CD4-positive, alpha-beta T cell (primary cell): ENCODE measurements around the gene NOVA1. TPM values are rescaled to one million over a fixed set of nuclear protein-coding genes. Genes with fewer than 3 reads are reported as not detected.

ENCODE experiments used
- ATAC-seq: fragments of 200-7000 bp; cut with Tn5 transposase; one replicate; pipeline ENCODE4 v1.10.0; 2022; ENCODE audit warnings: mild to moderate bottlenecking; ENCODE audit not compliant: poor library complexity
- CTCF ChIA-PET: fragments of 350-600 bp; sonication (Branson Sonifier 250); formaldehyde crosslinking; loops from one replicate; lab custom pipeline; 2021; ENCODE audit warnings: antibody characterized with exemption, inconsistent platforms; lab: Charles Lee
- POLR2A ChIA-PET: fragments of 350-600 bp; sonication (Branson Sonifier 250); formaldehyde crosslinking; loops from one replicate; lab custom pipeline; 2021; ENCODE audit warnings: antibody characterized with exemption, inconsistent platforms; lab: Charles Lee
- DNase-seq, 14 experiments: peaks; one replicate each; pipeline ENCODE4 v3.0.0-alpha.2; 2013 to 2020; ENCODE audit warnings: mixed read lengths in 2 of 14
- H3K27ac ChIP-seq, 2 donors: one replicate each; pipeline versions ENCODE4 v1.5.1 to v1.7.0; 2013; ENCODE audit warnings: low read length in 2 of 2, low read depth in 1 of 2, mild to moderate bottlenecking in 1 of 2
- H3K27me3 ChIP-seq, 2 experiments: 1 replicate in 1 of 2; 2 replicates in 1 of 2; pipeline versions ENCODE4 v1.6.1 to v1.7.0; 2013; ENCODE audit warnings: low read length in 2 of 2, control low read depth in 1 of 2, mild to moderate bottlenecking in 1 of 2, moderate library complexity in 1 of 2; ENCODE audit not compliant: insufficient read depth in 2 of 2, control insufficient read depth in 1 of 2
- H3K36me3 ChIP-seq: one replicate; pipeline ENCODE4 v1.6.1; 2013; ENCODE audit warnings: low read length, control low read depth; ENCODE audit not compliant: insufficient read depth
- H3K4me1 ChIP-seq: one replicate; pipeline ENCODE4 v1.6.1; 2013; ENCODE audit warnings: low read length, control low read depth; ENCODE audit not compliant: insufficient read depth
- H3K4me3 ChIP-seq: one replicate; pipeline ENCODE4 v1.5.1; 2013; ENCODE audit warnings: mild to moderate bottlenecking, low read length, moderate library complexity
- H3K9me3 ChIP-seq, 2 experiments: 1 replicate in 1 of 2; 2 replicates in 1 of 2; pipeline versions ENCODE4 v1.6.1 to v1.7.0; 2013; ENCODE audit warnings: low read length in 2 of 2, mild to moderate bottlenecking in 2 of 2, control low read depth in 1 of 2, moderate library complexity in 1 of 2; ENCODE audit not compliant: control insufficient read depth in 1 of 2, insufficient read depth in 1 of 2
- H3K27ac Mint-ChIP-seq: one replicate; pipeline ENCODE4 v1.8.0; 2020; ENCODE audit warnings: mixed read lengths
- H3K27me3 Mint-ChIP-seq: one replicate; pipeline ENCODE4 v1.8.0; 2021; ENCODE audit warnings: mixed read lengths
- H3K36me3 Mint-ChIP-seq: one replicate; pipeline ENCODE4 v1.8.0; 2021; ENCODE audit warnings: low read depth, mixed read lengths
- H3K4me1 Mint-ChIP-seq: one replicate; pipeline ENCODE4 v1.8.0; 2021; ENCODE audit warnings: low read depth, mixed read lengths
- H3K4me3 Mint-ChIP-seq: one replicate; pipeline ENCODE4 v1.8.0; 2020; ENCODE audit warnings: mild to moderate bottlenecking, mixed read lengths
- H3K9me3 Mint-ChIP-seq: one replicate; pipeline ENCODE4 v1.8.0; 2020; ENCODE audit warnings: mixed read lengths
- intact Hi-C, 2 experiments: fragments of 100-400 bp; cut with DNase I in 1 of 2; cut with micrococcal nuclease in 1 of 2; formaldehyde crosslinking; loops; one replicate each; pipeline versions ENCODE4 v1.15.1 to v1.9.0; 2023 to 2025; cut with DNase I, micrococcal nuclease
- total RNA-seq, 174 experiments: library from RNA in 2 of 174; stranded (reverse) in 2 of 174; gene quantifications; one replicate each; pipeline ENCODE4 v1.2.3 and lab custom pipeline; 2021 to 2026
- TF ChIP-seq, protein P1 (sequence below): fragments of 200-600 bp; IDR thresholded peaks from one replicate; pipeline ENCODE4 v1.8.0; 2022; ENCODE audit warnings: antibody characterized with exemption, mild to moderate bottlenecking

Gene NOVA1
- total RNA-seq, 2 experiments from 2014 or later = 0.14 TPM; not detected in 1

DNA sequence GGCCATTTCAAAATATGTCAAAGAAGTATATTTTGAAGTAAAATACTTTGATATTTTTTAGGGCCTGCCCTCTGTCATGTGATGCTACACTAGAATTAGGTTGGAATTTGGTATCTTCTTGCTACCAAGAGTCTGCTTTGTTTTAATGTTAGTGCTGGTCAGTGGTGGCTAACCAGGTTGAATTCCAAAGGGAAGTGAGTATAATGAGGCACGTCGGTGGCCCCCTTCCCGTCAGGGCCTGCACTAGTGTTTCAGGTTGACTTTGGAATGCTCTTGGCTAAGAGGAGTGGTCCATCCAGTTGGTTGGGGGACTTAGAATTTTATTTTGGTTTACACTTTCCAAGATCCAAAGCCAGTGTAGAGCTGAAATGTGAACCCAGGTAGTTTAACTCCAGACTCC lies 185.4 kb downstream of the NOVA1 start:
- no peak for ATAC-seq
- peaks cover 12% of the 10 kb centered on the region for H3K9me3 Mint-ChIP-seq
- TF ChIP-seq, protein P1, sequence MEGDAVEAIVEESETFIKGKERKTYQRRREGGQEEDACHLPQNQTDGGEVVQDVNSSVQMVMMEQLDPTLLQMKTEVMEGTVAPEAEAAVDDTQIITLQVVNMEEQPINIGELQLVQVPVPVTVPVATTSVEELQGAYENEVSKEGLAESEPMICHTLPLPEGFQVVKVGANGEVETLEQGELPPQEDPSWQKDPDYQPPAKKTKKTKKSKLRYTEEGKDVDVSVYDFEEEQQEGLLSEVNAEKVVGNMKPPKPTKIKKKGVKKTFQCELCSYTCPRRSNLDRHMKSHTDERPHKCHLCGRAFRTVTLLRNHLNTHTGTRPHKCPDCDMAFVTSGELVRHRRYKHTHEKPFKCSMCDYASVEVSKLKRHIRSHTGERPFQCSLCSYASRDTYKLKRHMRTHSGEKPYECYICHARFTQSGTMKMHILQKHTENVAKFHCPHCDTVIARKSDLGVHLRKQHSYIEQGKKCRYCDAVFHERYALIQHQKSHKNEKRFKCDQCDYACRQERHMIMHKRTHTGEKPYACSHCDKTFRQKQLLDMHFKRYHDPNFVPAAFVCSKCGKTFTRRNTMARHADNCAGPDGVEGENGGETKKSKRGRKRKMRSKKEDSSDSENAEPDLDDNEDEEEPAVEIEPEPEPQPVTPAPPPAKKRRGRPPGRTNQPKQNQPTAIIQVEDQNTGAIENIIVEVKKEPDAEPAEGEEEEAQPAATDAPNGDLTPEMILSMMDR = no peak
- Histone ChIP-seq H3K27me3 (no peaks in the 10 kb centered on the region), H3K4me3 (no peak overlapping the region), H3K4me1 (no peaks in the 10 kb centered on the region), H3K27ac (no peak overlapping the region), H3K36me3 (no peaks in the 10 kb centered on the region), H3K9me3 (peaks cover 0 to 3% of the 10 kb centered on the region in 2 experiments)
- H3K4me1 Mint-ChIP-seq = no peaks in the 10 kb centered on the region
- H3K27ac Mint-ChIP-seq = no peak overlapping the region
- CTCF ChIA-PET = no interaction called here
- intact Hi-C loops = no loop called here
- POLR2A ChIA-PET = no interaction called here
- no peaks in the 10 kb centered on the region for H3K27me3 Mint-ChIP-seq
- no peak overlapping the region for H3K4me3 Mint-ChIP-seq
- DNase-seq = no peak
- no peaks in the 10 kb centered on the region for H3K36me3 Mint-ChIP-seq

DNA sequence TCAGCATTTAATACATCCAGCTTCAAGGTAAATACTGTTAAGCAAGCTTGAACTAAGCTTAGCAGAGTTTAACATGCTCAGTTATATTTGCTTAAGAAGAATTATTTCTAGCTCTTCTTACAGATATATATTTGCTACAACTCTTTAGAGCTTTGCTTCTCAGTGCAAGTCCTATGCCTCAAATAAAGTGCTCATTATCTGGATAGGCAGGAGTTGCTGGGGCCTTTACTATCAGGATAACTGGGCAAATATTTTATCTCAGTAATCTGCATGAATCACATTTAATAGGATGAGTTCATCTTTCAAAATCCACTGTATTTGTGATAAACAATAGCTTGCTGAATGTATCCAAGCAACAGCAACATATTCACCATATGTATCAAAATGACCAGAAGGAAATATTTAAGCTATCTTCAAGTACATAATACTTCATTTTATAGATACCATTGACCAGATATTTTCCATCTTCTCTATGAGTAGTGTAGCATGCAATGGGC lies 187.6 kb downstream of the NOVA1 start:
- peaks cover 10% of the 10 kb centered on the region for H3K9me3 Mint-ChIP-seq
- peaks cover 0 to 3% of the 10 kb centered on the region in 2 experiments for H3K9me3 ChIP-seq
- TF ChIP-seq, protein P1 = no peak
- H3K27me3 ChIP-seq = no peaks in the 10 kb centered on the region
- CTCF ChIA-PET = no interaction called here
- intact Hi-C loops = no loop called here
- no peak for ATAC-seq
- no peak overlapping the region for H3K4me3 Mint-ChIP-seq
- no peaks in the 10 kb centered on the region for H3K4me1 Mint-ChIP-seq
- no peak overlapping the region for H3K4me3 ChIP-seq
- H3K36me3 Mint-ChIP-seq = no peaks in the 10 kb centered on the region
- no peaks in the 10 kb centered on the region for H3K27me3 Mint-ChIP-seq
- POLR2A ChIA-PET = no interaction called here
- H3K4me1 ChIP-seq = no peaks in the 10 kb centered on the region
- no peak for DNase-seq
- no peaks in the 10 kb centered on the region for H3K36me3 ChIP-seq
- no peak overlapping the region for H3K27ac Mint-ChIP-seq
- no peak overlapping the region for H3K27ac ChIP-seq

DNA sequence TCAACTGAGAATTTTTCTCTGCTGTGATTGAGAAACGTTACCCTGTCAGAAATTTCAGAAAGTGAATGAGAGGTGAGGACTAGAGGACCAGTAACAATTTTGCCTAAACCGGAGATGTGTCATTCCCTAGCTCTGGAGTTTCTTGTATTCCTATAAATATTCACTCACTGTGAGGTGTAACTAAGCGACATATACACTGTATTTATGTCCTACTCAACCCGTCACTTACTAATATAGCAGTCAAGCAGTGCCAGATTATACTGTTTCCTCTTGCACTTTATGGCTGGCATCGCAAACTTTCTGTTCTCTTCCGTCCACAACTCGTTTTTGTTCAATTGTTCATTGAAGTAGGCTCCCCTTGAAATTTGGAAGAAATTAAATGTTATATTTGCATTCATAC lies 192.9 kb downstream of the NOVA1 start:
- Histone ChIP-seq H3K36me3 (no peaks in the 10 kb centered on the region), H3K27me3 (no peaks in the 10 kb centered on the region), H3K4me3 (no peak overlapping the region), H3K9me3 (peaks cover 4 to 10% of the 10 kb centered on the region in 2 experiments), H3K27ac (no peak overlapping the region), H3K4me1 (no peaks in the 10 kb centered on the region)
- ChIA-PET CTCF (no interaction called here), POLR2A (no interaction called here)
- H3K36me3 Mint-ChIP-seq = no peaks in the 10 kb centered on the region
- ATAC-seq = no peak
- H3K4me3 Mint-ChIP-seq = no peak overlapping the region
- no peaks in the 10 kb centered on the region for H3K27me3 Mint-ChIP-seq
- TF ChIP-seq, protein P1 = no peak
- intact Hi-C loops = no loop called here
- no peaks in the 10 kb centered on the region for H3K4me1 Mint-ChIP-seq
- H3K9me3 Mint-ChIP-seq = peaks cover 20% of the 10 kb centered on the region
- H3K27ac Mint-ChIP-seq = no peak overlapping the region
- DNase-seq = no peak
